ENCODE data around the gene CDC42EP5.

- TF ChIP-seq FOXM1 (IDR thresholded peaks at IDR 0.05; ENCODE audit: borderline replicate concordance) (no peak), L3MBTL2 (conservative IDR thresholded peaks at IDR 0.05) (no peak)
Observed at GRCh38 chr19:54470991-54471782, 1.9 kb downstream of the CDC42EP5 start.

Measured in HEK293T (cell line).